ENCODE results near the gene GTSF1L. TPM values are rescaled to one million over a fixed set of nuclear protein-coding genes. Genes with fewer than 3 reads are reported as not detected.

The GTSF1L gene
- not detected in 2 replicates for total RNA-seq

DNA sequence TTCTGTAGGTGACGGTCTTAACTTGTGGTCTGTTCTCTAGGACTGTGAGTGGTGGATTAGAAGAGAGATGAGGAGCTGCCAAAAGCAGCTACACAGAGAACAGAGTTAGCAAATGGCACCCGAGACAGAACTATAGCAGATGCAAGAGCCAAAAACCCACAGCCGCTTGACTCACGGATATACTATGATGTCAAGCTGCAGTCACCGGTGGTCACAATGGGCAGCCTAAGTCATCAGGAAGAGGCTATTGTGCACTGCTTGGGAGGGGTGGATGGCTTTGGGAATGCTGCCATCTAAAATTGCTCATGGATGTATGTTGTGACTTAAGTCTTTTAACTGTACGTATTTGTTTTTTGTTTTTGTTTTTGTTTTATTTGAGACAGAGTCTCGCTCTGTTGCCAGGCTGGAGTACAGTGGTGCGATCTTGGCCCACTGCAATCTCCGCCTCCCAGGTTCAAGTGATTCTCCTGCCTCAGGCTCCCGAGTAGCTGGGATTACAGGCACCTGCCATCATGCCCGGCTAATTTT lies at the start of gene GTSF1L:
Gene GTSF1L, minus strand, starts transcription at position 192 of the 528 bp plus-strand sequence. CDS start 308 bp downstream, outside the sequence.

Other genes starting within 250 kb of the GTSF1L start
- gene L3MBTL1, start 219.3 kb downstream of the GTSF1L start, total RNA-seq: 2.2 and 5.7 TPM in 2 replicates
- gene SGK2, start 168.0 kb downstream of the GTSF1L start, total RNA-seq: 0.09 TPM in 2 replicates
- 31.3 and 38.7 TPM in 2 replicates for gene IFT52, start 136.1 kb downstream of the GTSF1L start, total RNA-seq
- gene MYBL2, start 59.9 kb downstream of the GTSF1L start, total RNA-seq: 10.3 and 20.7 TPM in 2 replicates
- gene TOX2, start 187.8 kb upstream of the GTSF1L start, total RNA-seq: 2.4 and 2.8 TPM in 2 replicates